HUES6 (cell line): Measurements from ENCODE around the gene ORC4.

Experiments used
- H3K27ac ChIP-seq: 2 replicates; pipeline ENCODE4 v1.7.0; 2013; ENCODE audit warnings: low read depth, mild to moderate bottlenecking, low read length, inconsistent platforms
- H3K27me3 ChIP-seq: 2 replicates; pipeline ENCODE4 v1.6.1; 2013; ENCODE audit warnings: low read length; ENCODE audit not compliant: control insufficient read depth, insufficient read depth
- H3K36me3 ChIP-seq: 2 replicates; pipeline ENCODE4 v1.6.1; 2013; ENCODE audit warnings: low read length; ENCODE audit not compliant: control insufficient read depth, insufficient read depth
- H3K4me1 ChIP-seq: 2 replicates; pipeline ENCODE4 v1.6.1; 2013; ENCODE audit warnings: low read length; ENCODE audit not compliant: control insufficient read depth, insufficient read depth
- H3K4me3 ChIP-seq: 2 replicates; pipeline ENCODE4 v1.5.1; 2013; ENCODE audit warnings: low read depth, low read length
- H3K9ac ChIP-seq: one replicate; pipeline ENCODE4 v1.6.1; 2013; ENCODE audit warnings: mild to moderate bottlenecking, low read length
- H3K9me3 ChIP-seq: 2 replicates; pipeline ENCODE4 v1.6.1; 2013; ENCODE audit warnings: low read depth, low read length; ENCODE audit not compliant: control insufficient read depth, insufficient read depth

The ORC4 gene

DNA sequence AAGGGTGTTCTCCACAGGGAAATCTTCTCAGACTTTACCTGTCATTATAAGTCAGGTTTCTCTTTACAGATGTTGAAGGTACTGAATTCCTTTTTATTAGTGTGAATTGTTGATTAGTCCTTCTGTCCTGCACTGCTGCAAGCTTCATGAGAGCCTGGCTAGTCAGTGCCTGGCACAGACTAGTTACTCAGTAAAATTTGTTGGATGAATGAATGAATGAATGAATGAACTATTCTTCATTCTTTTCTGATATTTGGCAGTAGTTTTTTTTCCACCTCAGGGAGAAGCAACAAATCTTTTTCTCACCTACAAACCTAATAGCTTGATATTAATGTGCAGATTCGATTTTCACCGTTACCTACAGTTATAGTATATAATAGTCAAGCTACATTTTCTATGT is 111.4 kb downstream of the ORC4 start:
- no peak overlapping the region for H3K27ac ChIP-seq
- no peaks in the 10 kb centered on the region for H3K36me3 ChIP-seq
- H3K4me3 ChIP-seq, result no peak overlapping the region
- no peaks in the 10 kb centered on the region for H3K9me3 ChIP-seq
- no peaks in the 10 kb centered on the region for H3K4me1 ChIP-seq
- no peaks in the 10 kb centered on the region for H3K27me3 ChIP-seq
- H3K9ac ChIP-seq, result no peak overlapping the region

- H3K4me1 ChIP-seq, result no peaks in the 10 kb centered on the region
- no peak overlapping the region for H3K9ac ChIP-seq
- no peak overlapping the region for H3K27ac ChIP-seq
These were observed 116.5 kb downstream of the ORC4 start for GRCh38 chr2:147904051-147904450.

GRCh38 chr2:147888680-147889079 is 131.9 kb downstream of the ORC4 start:
- Histone ChIP-seq H3K9ac (no peak overlapping the region), H3K27me3 (no peaks in the 10 kb centered on the region), H3K9me3 (no peaks in the 10 kb centered on the region), H3K27ac (no peak overlapping the region), H3K36me3 (no peaks in the 10 kb centered on the region), H3K4me3 (no peak overlapping the region), H3K4me1 (no peaks in the 10 kb centered on the region)

More at GRCh38 chr2:147904051-147904450, 116.5 kb downstream of the ORC4 start:
- Histone ChIP-seq H3K9me3 (no peaks in the 10 kb centered on the region), H3K27me3 (no peaks in the 10 kb centered on the region), H3K36me3 (0 out of 2 replicates have a peak, but pooled peaks cover 9% of the 10 kb centered on the region), H3K4me3 (no peak overlapping the region)

GRCh38 chr2:147886136-147886535 is 134.4 kb downstream of the ORC4 start:
- Histone ChIP-seq H3K27ac (no peak overlapping the region), H3K36me3 (no peaks in the 10 kb centered on the region), H3K27me3 (no peaks in the 10 kb centered on the region), H3K9ac (no peak overlapping the region), H3K4me3 (no peak overlapping the region), H3K9me3 (no peaks in the 10 kb centered on the region), H3K4me1 (no peaks in the 10 kb centered on the region; the same call in 1 of the 2 replicates)

GRCh38 chr2:147884830-147885229 is 135.7 kb downstream of the ORC4 start:
- Histone ChIP-seq H3K9ac (no peak overlapping the region), H3K27me3 (no peaks in the 10 kb centered on the region), H3K27ac (no peak overlapping the region), H3K36me3 (no peaks in the 10 kb centered on the region), H3K4me3 (no peak overlapping the region), H3K4me1 (no peaks in the 10 kb centered on the region; the same call in 1 of the 2 replicates), H3K9me3 (no peaks in the 10 kb centered on the region)

- Histone ChIP-seq H3K4me1 (no peaks in the 10 kb centered on the region; the same call in 1 of the 2 replicates), H3K27ac (no peak overlapping the region), H3K9me3 (no peaks in the 10 kb centered on the region), H3K36me3 (no peaks in the 10 kb centered on the region), H3K9ac (no peak overlapping the region), H3K4me3 (no peak overlapping the region), H3K27me3 (no peaks in the 10 kb centered on the region)
These were observed 137.9 kb downstream of the ORC4 start for GRCh38 chr2:147882631-147883030.
